Stimulated activated CD4-positive, alpha-beta T cell treated with anti-CD3 and anti-CD28 coated beads, TNF-alpha, amount 100 ng/mL, for 24 hours (primary cell): ENCODE data around the gene BCAM.
A peak's percentile ranks its signal among the peaks of the same experiment; 100 is the strongest.

Experiments
- DNase-seq, 3 experiments: peaks; one replicate each; pipeline ENCODE4 v3.0.0-alpha.2; 2020; ENCODE audit warnings: low read depth in 3 of 3

The BCAM gene

GRCh38 chr19:44792281-44792680, 16.6 kb upstream of the BCAM start:
- DNase-seq: no peak

GRCh38 chr19:44794610-44795009, 14.3 kb upstream of the BCAM start:
- no peak for DNase-seq

GRCh38 chr19:44795398-44795987, 13.4 kb upstream of the BCAM start:
- no peak for DNase-seq

GRCh38 chr19:44796701-44797115, 12.2 kb upstream of the BCAM start:
- DNase-seq: no peak

- no peak for DNase-seq
These were observed 9.1 kb upstream of the BCAM start for GRCh38 chr19:44799627-44800346.

- DNase-seq: peak; percentile 60 to 81 (median 65)
These were observed 8.4 kb upstream of the BCAM start for GRCh38 chr19:44800461-44800860.

GRCh38 chr19:44803442-44804428, 5.2 kb upstream of the BCAM start:
- DNase-seq: no peak

- no peak for DNase-seq
These were observed 2.6 kb upstream of the BCAM start for GRCh38 chr19:44806291-44806690.

GRCh38 chr19:44807162-44807561, 1.7 kb upstream of the BCAM start:
- no peak for DNase-seq

GRCh38 chr19:44807652-44808462, 1.0 kb upstream of the BCAM start:
- no peak for DNase-seq

- no peak for DNase-seq
These were observed 802 bp downstream of the BCAM start for GRCh38 chr19:44809577-44810233.

- DNase-seq: no peak
These were observed 1.6 kb downstream of the BCAM start for GRCh38 chr19:44810234-44811121.

- DNase-seq: no peak
These were observed 2.2 kb downstream of the BCAM start for GRCh38 chr19:44811122-44811419.

GRCh38 chr19:44812142-44812718, 3.3 kb downstream of the BCAM start:
- DNase-seq: no peak

GRCh38 chr19:44813070-44813840, 4.4 kb downstream of the BCAM start:
- DNase-seq: no peak

- no peak for DNase-seq
These were observed 5.1 kb downstream of the BCAM start for GRCh38 chr19:44813841-44814470.

GRCh38 chr19:44814517-44814916, 5.6 kb downstream of the BCAM start:
- no peak for DNase-seq

- no peak for DNase-seq
These were observed 7.4 kb downstream of the BCAM start for GRCh38 chr19:44816301-44816700.
